ENCODE results near the gene IREB2. TPM values are rescaled to one million over a fixed set of nuclear protein-coding genes. Genes with fewer than 3 reads are reported as not detected.
"Not testable (repeated sequence)": the region's sequence is repeated elsewhere in the genome, so short reads cannot be mapped to it uniquely, and the experiment has no call there.

The IREB2 gene
- polyA plus RNA-seq, 3 donors: 7.5 to 16.9 (median 15.4) TPM

DNA sequence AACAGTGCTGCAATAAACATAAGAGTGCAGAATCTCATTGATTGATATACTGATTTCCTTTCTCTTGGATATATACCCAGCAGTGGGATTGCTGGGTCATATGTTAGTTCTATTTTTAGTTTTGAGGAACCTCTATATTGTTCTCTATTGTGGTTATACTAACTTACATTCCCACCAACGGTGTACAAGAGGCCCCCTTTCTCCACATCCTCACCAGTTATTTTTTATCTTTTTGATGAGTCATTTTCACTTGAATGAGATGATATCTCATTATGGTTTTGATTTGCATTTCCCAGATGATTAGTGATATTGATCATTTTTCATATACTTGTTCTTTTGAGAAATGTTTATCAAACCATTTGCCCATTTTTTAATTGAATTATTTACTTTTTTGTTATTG, 12.4 kb upstream of the IREB2 start:
- no peak overlapping the region for H3K27ac ChIP-seq (ENCODE audit: low read depth, low read length)
- 33 to 50% (median 50%) methylated on average over 1 of the region's 1 CpG for whole genome bisulfite sequencing, 3 donors

DNA sequence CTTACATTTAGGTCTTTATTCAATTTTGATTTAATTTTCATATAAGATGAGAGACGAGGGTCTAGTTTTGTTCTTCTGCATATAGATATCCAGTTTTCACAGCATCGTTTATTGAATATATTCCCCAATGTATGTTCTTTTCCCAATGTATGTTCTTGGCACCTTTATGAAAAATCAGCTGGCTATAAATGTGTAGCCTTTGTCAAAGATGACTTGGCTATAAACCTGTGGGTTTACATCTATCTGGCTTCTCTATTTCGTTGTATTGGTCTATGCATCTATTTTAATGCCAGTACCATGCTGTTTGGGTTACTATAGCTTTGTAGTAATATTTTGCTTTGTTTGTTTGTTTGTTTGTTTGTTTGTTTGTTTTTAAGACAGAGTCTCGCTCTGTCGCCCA, 11.7 kb upstream of the IREB2 start:
- H3K27ac ChIP-seq (ENCODE audit: low read depth, low read length): no peak overlapping the region
- 76 to 78% (median 78%) methylated on average over 5 of the region's 5 CpGs for WGBS, 3 donors

DNA sequence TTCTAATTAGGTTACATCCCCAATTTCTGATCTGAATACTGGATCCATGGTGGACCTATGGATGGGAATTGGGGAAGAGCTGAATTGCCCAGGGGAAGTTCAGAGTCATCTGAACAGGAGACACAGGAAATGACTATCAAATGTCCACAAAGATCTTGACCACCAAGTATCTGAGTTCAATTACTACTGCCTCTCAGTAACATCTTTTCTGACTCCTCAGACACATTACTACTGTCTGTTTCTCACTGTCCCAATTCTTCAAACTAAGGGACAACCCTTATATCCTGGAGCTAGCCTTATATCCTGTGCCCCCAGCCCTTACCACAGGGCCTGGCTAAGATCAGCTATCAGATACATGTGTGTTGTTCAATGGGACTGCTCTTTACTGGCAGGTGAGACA, 10.1 kb upstream of the IREB2 start:
- no peak overlapping the region for H3K27ac ChIP-seq (ENCODE audit: low read depth, low read length)

DNA sequence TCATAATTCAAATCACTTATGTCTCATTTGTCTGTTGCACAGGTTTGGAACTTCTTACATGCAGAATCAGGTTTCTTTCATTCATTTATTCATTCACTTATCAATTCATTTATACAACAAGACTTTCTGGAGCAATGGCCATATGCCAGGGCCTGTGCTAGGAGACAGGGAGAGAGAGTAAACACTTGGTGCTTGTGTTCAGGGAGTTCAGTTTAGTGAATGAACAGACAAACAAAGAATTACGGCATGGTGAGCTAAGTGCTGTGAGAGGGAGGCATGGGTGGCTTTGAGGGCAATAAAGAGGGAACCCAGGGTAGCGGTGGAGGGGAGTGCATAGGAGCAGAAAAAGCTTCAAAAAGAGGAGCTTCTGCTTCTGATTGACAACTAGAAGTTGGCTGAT, 8.5 kb upstream of the IREB2 start:
- no peak overlapping the region for H3K27ac ChIP-seq (ENCODE audit: low read depth, low read length)
- 48 to 65% (median 57%) methylated on average over 2 of the region's 2 CpGs for WGBS, 3 donors

DNA sequence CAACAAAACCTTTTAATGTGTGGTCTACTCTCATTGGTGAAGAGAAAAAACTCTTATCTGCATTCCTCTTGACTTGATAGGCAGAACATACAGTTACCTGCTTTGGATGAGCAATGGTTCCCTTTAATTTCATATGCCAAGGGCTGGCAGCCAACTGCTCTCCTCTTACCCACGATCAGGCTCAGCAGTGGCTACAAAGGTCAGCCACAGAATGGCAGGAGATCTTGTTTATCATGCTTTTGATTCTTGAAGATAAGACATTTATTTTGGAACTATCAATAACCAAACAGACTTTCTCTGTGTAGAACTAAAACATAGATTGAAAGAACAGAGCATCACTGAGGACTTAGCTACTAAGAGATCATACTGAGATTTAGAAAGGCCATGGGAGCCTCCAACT, 6.1 kb upstream of the IREB2 start:
- H3K27ac ChIP-seq (ENCODE audit: low read depth, low read length): no peak overlapping the region
- WGBS, 3 donors: 29 to 55% (median 48%) methylated on average over 1 of the region's 1 CpG

DNA sequence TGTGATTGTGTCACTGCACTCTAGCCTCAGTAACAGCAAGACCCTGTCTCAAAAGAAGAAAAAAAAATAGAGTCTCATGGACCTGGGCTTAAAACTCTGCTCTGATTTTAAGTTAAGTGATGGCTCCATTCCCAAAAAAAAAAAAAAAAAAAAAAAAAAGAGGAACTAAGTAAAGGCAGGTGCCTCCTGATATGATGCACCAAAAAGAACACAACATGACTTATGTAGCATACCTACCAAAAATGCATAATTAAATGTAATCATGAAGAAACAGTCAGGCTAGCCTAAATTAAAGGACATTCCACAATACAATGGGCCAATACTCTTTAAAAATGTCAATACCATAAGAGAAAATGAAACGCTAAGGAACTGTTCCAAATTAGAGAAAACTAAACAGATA, 5.4 kb upstream of the IREB2 start:
- H3K27ac ChIP-seq (ENCODE audit: low read depth, low read length): no peak overlapping the region
- 93 to 98% (median 94%) methylated on average over 1 of the region's 1 CpG for WGBS, 3 donors

DNA sequence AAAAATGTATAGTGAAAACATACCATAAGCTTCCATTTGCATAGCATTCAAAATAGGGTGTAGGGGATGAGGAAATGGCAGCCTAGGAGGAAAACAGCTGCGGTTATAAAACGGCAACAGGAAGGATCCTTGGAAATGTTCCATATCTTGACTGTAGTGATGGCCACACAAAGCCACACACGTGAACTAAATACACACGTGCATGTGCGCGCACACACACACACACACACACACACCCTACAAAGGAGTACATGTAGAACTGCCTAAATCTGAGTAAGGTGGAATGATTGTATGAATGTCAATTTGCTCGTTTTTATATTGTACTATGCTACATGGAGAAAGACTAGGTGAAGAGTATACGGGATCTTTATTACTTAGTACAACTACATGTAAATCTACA, 3.9 kb upstream of the IREB2 start:
- no peak overlapping the region for H3K27ac ChIP-seq (ENCODE audit: low read depth, low read length)
- WGBS, 3 donors: 30 to 49% (median 49%) methylated on average over 8 of the region's 8 CpGs

DNA sequence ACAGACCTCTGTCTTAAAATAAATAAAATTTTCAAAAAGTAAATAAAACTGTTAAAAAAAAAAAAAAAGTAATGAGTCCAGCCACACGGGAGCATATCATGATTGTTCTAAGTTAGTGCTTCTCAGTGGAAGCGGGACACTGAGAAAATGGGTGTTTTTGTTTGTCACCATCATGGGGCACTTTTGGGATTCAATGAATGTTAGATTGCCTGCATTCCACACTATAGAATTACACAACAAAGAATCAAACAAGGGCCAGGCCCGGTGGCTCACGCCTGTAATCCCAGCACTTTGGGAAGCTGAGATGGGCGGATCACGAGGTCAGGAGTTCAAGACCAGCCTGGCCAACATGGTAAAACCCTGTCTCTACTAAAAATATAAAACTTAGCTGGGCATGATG, 3.3 kb upstream of the IREB2 start:
- not testable (repeated sequence) for H3K27ac ChIP-seq (ENCODE audit: low read depth, low read length)
- 62 to 83% (median 77%) methylated on average over 6 of the region's 6 CpGs for WGBS, 3 donors

DNA sequence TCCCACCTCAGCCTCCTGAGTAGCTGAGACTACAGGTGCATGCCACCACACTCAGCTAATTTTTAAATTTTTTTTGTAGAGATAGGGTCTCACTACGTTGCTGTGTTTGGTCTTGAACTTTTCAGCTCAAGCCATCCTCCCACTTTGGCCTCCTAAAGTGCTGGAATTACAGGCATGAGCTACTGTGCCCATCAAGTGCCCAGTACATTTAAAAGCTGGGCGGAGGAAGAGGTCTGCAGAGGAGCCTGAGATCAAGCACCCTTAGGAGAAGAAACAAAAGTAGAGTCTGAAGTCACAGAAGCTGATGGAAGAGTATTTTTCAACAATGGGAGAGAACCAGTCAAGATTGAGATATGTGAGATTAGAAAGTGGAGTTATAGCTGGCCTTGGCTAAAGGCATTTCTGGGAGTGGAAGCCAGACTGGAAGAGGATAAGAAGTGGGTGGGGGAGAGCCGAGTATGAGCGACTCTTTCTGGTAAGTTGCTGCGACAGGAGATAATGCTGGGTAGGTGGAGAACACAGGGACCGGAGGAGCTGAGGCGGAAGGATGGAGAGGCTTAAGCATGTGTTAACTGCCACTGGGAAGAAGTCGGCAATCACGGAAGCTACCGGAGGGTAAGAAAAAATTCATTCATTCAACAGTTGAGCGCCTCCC, 782 bp upstream of the IREB2 start:
- H3K27ac ChIP-seq (ENCODE audit: low read depth, low read length): no peak overlapping the region
- WGBS, 3 donors: 13 to 17% (median 17%) methylated on average over 11 of the region's 11 CpGs

DNA sequence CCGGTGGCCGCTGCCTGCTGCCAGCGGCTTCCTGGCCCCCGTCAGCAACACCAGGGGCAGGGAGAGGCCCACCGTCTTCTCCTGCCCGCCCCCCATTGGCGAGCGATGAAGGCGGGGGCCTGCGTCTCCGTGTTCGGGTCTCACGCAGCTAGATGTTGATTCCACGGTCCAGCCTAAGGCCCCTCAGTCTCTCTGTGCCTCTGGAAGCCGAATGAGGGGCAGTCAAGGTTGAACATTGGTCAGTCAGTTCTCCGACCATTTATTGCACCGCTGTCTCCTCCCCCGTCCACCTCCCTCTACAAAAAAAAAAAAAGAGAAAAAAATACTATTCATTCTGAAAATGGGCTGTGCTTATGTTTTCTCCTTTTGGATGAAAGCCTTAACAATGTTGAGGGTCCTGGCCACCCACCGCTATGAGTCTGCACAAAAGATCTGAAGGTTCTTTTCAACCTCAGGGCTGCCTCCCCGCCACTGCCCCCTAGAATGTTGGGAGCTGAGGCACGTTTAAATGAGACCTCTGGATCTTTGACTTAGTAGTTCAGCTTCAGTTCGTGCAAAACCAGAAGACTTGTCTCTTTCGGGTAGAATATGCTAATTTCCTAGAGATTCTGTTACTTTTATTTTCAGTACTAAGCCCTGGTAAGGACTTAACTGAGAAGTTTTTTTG, 736 bp downstream of the IREB2 start:
- WGBS, 3 donors: 0 to 1% (median 0%) methylated on average over 23 of the region's 23 CpGs
- peak overlapping the region; percentile 58 for H3K27ac ChIP-seq (ENCODE audit: low read depth, low read length)

DNA sequence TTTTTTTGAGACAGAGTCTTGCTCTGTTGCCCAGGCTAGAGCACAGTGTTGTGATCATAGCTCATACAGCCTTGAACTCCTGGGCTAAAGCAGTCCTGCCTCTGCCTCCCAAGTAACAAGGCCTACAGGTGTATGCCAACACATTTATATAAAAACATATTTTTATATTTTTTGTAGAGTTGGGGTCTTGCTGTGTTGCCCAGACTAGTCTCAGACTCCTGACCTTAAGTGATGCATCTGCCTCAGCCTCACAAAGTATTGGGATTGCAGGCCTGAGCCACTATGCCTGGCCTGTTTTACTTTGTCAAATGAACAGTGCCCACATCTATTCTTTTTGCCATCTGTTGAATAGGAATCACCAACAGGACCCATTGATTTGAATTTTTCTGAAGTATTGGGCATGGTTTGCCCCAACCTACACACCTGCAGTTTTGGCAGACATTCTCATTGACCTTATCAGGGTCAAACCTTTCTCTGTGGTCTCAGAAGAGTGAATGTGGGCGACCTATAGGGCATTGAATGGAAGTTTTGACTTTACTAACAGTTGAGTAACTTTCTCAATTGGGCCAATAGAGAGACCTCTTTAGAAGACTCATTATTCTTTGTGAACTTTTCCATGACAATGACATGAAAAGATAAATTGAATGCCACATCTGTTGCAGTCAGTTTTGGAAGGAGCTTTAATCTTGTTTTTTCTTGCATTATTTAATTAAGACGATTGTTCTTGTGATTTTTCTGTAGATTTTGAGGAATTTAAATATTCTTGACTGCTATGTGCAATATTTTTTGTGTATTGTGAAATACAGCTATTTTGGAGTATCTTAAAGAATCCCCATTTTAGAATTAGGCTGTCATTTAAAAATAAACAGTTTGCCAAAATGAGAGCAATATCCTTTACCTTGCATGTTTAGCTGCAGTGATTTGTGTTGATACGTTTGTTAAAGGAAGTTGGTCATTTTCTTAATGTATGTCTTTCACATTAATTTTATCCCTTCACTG, 2.7 kb downstream of the IREB2 start:
- no peak overlapping the region for H3K27ac ChIP-seq (ENCODE audit: low read depth, low read length)
- WGBS, 3 donors: 54 to 78% (median 75%) methylated on average over 3 of the region's 3 CpGs

DNA sequence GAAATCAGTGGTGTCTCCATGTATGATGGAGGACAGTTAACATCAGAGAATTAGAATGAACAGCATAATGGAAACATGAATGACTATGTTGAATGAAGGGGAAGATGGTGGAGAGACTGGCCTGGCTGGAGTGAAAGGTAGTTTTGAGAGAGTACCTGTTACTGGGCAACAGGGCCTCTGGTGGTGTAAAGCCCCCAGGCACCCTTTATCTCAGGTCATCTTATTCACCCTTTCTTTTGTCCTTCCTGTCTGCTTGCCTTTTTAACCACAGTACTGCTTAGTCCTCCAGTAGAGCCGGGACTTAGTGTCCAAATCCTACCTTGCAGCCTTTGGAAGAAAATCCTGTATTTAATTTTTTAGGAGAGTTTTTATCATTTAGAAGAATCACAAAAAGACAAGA, 6.2 kb downstream of the IREB2 start:
- WGBS, 3 donors: 67 to 87% (median 85%) methylated on average over 1 of the region's 1 CpG
- H3K27ac ChIP-seq (ENCODE audit: low read depth, low read length): no peak overlapping the region

DNA sequence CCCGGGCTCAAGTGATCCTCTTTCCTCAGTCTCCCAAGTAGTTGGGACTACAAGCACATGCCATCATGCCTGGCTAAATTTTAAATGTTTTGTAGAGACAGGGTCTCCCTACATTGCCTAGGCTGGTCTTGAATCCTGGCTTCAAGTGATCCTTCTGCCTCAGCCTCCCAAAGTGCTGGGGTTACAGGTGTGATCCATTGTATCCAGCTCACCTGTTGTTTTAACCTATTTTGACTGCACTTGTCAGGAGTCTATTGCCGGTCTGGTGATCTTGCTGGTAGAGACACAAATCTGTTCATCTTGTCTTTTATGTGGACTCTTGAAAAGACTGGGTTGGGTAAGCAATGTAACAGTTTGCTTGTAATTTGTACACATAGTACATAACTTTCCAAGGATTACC, 7.9 kb downstream of the IREB2 start:
- no peak overlapping the region for H3K27ac ChIP-seq (ENCODE audit: low read depth, low read length)

DNA sequence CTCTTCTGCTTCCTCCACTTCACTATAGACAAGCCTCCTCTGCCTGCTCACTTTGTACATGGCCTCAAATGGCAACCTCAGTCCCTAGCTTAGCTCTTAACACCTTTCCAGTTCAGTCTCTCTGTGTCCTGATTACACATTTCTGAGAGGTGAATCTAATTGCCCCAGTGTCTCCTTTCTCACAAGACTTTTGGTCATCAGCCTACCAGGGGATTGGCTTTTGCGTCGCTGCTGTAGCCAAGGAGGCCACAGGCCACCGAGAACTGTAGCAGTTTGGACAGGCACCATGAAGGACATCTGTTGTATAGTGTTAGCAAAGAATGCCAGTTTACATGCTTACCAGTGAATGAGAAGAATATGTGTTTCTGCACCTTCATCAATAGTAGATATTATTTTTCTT, 8.5 kb downstream of the IREB2 start:
- WGBS, 3 donors: 72 to 81% (median 78%) methylated on average over 3 of the region's 3 CpGs
- H3K27ac ChIP-seq (ENCODE audit: low read depth, low read length): no peak overlapping the region

More for the DNA sequence above, 7.9 kb downstream of the IREB2 start:
- WGBS, 3 donors: 92 to 93% (median 93%) methylated on average over 2 of the region's 2 CpGs

DNA sequence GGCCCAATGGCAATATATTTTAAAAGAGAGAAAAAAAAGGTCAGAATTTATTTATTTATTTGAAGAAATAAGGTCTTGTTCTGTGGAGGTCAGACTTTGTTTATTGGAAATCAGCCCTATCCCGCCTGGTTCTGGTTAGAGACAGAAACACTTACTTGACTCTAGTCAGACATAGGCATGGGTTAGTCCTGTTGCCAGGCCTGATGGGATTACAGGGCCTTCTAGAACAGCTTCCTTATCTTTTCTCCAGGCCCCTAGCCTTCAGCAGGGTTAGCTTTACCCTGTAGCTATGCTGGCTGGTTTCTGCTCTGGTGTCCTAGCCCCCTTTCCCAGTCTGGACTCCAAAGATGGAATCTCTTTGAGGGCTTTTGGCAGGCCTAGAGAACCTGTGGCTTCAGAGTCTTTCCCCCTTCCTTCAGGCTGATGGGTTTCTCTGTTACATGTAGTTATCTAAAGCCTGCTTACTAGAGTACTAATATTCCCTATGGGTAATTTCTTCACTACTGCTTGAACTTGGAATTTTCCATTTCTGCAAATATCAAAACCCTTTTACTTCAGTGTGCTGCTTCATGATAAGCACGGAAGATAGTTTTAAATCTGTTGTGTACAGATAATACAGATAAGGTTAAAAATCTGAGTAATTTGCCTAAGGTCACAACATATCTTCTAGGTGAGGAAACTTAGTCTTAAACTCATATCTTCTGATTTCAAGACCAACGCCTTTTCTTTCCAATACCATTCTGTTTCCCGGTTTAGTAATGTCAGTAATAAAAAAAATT, 10.6 kb downstream of the IREB2 start:
- no peak overlapping the region for H3K27ac ChIP-seq (ENCODE audit: low read depth, low read length)
- 63 to 79% (median 71%) methylated on average over 4 of the region's 4 CpGs for WGBS, 3 donors

DNA sequence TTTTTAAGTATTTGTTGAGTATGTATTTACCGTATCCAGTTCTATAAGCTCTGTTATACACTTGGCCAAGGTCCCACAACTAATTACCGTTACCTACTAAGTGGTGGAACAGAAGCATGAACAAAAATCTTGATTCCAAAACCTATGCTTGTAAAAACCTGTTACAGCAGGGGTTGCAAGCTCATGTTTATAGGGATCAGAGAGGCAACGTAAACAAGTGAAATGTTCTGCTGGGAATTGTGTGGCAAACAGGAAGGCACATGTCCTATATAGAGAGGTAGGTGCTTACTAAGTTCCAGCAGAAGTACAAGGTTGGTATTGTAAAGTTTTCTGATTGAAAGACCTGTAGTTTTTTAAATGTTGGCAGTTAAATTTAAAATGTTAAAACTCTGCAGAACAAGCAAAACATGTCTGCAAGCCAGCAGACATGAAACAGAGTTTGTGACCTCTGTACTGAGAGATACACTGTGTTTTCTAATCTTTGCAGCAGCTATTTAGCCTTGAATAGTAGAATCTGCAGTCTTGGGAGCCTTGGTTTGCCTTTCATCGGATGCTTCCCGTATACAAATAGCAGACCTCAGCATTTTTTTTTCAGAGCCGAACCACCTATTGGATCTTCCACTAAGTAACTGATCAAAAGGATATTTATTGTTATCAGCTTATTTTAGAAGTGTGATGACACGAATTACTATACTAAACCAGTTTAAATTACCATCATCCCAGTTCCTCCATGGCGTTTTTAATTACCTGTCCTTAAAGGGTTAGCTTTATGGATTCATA, 11.4 kb downstream of the IREB2 start:
- WGBS, 3 donors: 47 to 71% (median 63%) methylated on average over 8 of the region's 8 CpGs
- no peak overlapping the region for H3K27ac ChIP-seq (ENCODE audit: low read depth, low read length)

DNA sequence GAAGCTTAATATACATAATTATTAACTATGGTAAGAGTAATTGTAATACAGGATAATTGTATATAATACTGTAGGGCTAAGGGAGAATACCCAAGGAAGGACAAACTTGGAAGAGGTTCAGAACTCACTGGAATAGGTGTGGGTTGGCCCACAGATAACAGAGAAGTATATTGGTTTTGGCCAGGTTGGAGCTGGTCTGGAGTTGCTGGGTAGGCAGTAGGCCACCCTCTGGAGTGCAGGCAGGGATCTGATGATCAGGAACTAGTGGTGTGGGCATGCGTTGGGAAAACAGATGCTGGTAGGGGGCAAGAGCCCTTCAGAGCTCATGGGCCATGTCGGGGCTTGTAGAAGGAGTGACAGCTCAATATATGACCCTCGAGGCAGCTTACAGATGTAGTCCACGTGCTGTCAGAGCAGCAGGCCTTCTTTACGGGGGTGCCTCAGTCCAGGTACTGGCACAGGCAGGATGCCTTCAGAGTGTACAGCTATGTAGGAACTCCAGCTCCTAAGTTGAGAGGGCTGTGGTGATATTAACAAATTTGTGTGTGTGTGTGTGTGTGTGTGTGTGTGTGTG, 12.4 kb downstream of the IREB2 start:
- 66 to 92% (median 70%) methylated on average over 5 of the region's 5 CpGs for WGBS, 3 donors
- H3K27ac ChIP-seq (ENCODE audit: low read depth, low read length): no peak overlapping the region

Measured in adipose tissue (tissue), 3 donors.